Raji (cell line): ENCODE measurements around the gene SCFD2.

Experiments
- POLR2A ChIP-seq: IDR thresholded peaks from 2 replicates; pipeline ENCODE4 v1.6.1; 2011; ENCODE audit warnings: low read depth, low read length, control low read depth; ENCODE audit not compliant: insufficient read depth

Gene SCFD2

DNA sequence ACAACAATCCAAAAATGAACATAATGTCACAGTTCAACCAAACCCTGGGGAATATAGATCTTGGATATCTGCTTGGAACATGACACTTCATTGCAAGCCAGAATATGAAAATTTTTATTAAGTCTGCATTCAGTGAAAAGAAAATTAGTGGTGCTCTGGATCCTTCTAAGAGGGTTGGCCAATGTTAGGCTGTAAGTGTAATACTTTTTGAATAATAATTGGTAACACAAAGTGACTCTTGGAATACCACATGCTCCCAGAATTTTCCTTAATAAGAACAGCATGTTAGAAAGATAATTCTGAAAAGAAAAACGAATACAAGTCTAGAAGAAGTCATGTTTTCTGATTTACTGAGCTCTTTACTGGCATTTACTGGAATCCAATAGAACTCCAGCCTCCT lies 328.0 kb downstream of the SCFD2 start:
- TF ChIP-seq POLR2A, result no peak

DNA sequence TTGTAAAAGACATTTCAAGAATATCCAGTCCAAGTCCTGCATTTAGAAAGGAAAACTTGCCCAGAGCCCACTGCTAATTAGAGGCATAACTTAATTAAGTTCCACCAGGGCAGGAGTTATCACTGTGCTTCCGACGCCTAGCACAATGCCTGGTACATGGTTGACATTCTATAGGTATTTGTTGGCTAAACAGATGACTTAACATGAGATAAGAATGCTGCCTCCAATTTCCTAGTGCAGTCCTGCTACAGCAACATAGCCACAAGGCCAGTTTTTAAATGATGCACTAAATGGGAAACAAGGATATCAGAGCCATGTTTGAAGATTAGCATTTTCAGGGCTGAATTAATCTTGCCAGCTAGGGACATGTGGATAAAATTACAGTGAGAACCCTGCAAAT lies 339.6 kb downstream of the SCFD2 start:
- TF ChIP-seq POLR2A, result no peak

GRCh38 chr4:53023677-53024299 lies 342.1 kb downstream of the SCFD2 start:
- no peak for TF ChIP-seq POLR2A

DNA sequence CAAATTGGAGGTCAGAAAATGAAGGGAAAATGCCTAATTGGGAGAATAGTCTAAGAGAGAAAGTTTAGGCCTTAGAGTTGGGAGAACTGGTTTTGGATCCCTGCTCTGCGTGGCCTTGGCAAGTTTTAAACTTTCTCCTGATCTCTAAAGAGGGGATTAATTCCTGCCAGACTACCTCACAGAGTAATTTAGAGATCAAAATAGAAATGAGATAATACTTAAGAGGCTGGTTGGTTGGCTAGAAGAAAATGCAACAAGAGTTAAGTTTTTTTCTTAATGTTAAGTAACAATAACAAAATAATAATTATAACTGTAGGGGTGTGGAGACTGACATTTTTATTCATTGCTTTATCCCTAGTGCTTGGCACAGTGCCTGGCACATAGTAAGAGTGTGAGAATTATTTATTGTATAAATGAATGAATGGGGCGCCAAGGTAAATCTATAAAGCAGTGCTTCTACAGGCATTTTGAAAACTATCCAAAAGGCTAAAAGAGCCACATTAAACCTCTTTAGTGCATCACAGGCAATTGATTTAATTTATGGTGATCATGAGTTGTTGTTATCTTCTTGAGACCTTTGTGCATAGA lies 343.3 kb downstream of the SCFD2 start:
- no peak for TF ChIP-seq POLR2A

DNA sequence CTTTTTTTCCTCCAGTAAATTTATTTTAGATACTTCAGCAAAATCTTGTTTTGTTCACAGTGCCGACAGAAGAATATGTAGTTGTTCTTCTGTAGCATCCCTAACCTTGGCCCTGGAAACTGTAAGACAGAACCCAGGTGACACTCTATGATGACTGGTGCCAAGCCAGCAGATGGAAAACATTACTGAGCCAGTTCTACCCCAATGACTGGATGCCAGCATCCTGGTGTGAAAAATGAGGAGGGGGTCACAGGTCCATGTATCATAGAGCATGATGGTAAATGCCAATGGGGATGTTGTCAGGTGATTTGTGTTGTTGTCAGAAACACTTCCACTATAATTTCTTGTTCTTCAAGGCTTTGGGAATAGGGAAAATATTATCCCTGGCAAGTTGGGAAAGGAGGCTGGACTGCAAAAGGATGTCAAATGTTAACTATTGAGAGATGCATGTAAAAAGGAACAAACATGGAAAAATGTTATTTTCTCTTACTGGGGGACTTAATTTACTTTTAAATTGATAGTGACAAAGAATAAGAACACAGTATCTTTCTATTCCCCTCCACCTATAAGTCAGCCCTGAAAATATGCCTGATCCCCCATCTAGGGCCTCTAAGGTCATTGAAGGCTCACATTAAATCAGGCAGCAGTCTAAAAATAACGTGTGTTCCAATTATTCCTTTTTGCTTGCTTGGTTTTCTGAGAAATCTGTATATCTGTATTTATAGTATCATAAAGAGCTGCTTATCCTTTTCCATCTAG lies 343.9 kb downstream of the SCFD2 start:
- no peak for TF ChIP-seq POLR2A

DNA sequence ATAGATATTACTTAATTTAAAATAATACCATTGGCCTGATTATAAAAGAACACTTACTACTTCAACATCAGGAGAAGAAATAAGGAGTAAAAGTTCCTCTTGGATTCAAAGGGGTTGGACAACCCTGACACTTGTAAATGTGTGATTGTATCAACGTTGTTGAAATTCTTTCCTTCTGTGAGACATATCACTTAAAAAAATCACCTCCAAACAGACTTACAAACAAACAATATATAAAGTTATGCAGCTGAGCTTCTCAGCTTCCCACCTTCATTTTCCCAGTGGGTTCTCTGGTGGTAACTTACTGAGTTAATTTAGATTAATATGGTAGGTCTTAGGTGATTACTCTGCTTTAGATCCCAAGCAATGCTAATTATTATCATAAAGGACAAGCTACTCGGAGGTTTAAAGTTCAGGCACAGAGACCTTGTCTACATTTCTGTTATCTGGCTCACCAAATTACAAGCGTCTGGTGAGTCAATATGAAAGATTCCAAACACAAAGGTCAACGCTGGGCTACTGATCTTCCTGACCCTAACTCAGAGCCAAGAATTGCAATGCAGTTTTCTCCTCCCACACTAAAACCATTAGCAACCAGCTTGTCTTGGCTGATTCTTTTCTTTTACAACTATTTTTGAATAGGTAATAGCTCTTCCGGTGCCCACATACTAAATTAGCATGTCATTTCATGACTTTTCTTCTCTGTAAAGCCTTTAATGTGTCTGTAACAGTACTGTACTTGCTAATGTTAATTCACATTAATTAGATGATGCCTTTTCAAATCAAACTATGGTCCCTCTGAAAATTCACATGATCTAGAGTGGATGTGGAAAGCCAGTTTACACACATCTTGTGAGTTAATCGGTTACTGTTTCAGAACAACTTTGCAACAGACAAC lies 346.1 kb downstream of the SCFD2 start:
- no peak for TF ChIP-seq POLR2A

DNA sequence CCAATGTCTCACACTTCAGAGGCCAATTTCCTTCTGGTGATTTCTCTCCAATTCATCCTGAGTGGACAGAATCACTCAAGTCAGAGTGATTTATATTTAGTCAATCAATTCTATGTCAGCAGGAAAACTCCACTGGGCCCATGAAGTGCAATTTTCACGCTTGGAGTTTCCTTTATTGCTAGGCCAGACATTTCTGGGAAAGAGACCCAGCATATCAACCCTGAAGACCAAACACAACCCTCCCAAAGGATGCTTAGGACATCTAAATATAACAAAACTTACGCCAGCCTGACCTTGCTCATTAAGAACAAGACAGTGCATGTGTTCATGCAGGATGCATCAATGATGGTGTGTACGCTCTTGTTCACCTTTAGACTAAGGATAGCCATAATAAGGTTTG lies 347.4 kb downstream of the SCFD2 start:
- no peak for TF ChIP-seq POLR2A

DNA sequence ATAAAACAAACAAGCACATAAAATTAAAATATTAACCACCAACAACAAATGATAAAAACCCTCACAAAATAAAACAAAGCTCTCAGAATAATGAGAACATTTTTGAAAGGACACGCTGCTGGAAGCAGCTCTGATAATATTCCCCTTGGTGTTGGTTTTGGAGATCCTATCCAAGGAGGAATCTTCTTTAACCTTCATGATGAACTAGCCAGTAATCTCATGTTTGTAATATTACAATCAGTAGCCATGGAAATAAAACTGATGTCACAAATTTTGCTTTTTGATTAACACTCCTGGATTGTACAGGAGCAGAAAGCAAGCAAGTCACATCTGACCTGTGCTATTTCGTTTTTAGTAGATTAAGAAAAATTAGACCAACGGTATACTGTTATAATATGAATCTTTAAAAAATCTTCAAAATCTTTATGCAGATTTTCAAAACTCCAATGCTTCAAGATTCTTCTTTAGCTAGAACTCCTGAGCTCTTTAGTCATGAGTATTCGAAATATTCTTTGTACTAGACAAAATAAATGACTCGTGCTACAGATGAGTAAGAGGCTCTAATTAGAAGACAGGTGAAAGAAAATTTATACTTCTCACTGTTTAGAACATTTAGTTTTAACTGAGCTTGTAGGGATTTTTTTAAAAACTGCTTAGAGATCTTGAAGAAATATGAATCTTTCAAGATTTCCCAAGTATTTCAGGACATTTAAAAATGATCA lies 349.6 kb downstream of the SCFD2 start:
- no peak for TF ChIP-seq POLR2A

DNA sequence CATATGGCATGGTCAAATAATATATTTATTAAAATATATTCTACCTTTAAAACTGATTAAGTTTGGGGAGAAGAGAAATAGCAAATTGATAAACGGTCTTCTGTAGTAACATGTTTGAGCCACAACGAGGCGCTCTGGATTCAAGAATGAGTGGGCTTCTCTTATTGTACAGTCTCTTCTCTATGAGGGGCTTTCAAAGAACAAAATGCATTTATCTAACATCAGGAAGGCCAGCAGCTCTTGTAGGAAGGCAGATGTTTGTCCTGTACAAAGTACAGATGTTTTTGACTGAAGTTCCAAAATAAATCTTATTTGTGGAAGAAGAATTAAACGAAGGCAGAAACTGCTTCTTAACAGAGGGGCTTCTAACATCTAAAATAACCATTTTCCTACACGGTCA lies 350.2 kb downstream of the SCFD2 start:
- no peak for TF ChIP-seq POLR2A

- TF ChIP-seq POLR2A, result no peak
These were observed 351.0 kb downstream of the SCFD2 start for GRCh38 chr4:53014881-53015280.

- TF ChIP-seq POLR2A, result no peak
These were observed 351.7 kb downstream of the SCFD2 start for GRCh38 chr4:53013873-53014775.

- TF ChIP-seq POLR2A, result no peak
These were observed 353.1 kb downstream of the SCFD2 start for GRCh38 chr4:53012738-53013137.

- TF ChIP-seq POLR2A, result no peak
These were observed 354.5 kb downstream of the SCFD2 start for GRCh38 chr4:53011259-53011905.
